Measurements from ENCODE around the gene CERCAM.

DNA sequence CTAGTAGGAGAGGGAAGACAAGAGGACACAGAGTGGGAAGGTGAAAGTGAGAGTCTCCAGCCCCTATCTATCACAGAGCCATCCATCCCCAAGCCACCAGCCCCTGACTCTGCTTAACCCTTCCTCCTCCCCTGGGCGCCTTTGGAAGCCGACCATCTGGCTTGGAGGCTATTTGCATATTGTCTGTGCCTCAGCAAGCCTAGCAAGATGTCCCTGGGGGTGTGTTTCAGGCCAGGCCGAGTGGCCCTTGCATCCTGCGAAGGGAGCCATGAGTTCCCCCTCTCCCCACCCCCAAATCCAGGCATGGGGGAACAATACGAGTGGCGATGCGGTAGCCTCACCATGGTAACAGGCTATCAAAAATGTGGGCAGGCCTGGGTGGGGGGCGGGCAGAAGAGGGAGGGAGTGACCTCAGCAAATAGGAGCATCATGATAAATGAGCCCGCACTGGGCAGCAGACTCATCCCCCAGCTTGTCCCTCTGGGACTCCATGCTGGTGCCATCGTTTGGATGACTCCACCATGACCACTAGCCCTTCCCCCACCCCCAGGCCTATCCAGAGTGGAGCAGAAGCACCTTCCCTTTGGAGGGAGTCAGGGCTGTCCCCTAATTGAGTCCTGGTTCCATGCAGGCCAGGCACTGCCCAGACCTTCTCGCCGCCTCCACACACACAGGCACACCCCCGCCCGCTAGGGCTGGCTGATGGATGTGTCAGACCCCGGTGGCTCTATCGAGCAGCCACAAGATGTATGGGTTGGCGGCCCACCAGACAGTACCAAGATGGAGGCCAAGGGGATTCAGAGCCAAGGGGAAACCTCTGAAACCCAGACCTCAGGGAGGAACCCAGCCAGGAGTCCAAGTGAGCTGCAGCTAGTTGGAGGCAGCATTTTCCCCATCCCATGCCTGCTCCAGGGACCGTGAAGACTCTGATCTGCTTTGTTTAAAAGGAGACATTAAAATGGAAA is 34.9 kb upstream of the CERCAM start:
- TF ChIP-seq, protein P1, sequence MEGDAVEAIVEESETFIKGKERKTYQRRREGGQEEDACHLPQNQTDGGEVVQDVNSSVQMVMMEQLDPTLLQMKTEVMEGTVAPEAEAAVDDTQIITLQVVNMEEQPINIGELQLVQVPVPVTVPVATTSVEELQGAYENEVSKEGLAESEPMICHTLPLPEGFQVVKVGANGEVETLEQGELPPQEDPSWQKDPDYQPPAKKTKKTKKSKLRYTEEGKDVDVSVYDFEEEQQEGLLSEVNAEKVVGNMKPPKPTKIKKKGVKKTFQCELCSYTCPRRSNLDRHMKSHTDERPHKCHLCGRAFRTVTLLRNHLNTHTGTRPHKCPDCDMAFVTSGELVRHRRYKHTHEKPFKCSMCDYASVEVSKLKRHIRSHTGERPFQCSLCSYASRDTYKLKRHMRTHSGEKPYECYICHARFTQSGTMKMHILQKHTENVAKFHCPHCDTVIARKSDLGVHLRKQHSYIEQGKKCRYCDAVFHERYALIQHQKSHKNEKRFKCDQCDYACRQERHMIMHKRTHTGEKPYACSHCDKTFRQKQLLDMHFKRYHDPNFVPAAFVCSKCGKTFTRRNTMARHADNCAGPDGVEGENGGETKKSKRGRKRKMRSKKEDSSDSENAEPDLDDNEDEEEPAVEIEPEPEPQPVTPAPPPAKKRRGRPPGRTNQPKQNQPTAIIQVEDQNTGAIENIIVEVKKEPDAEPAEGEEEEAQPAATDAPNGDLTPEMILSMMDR (IDR thresholded peaks at IDR 0.05), result no peak
- no peak for TF ChIP-seq POLR2A (IDR thresholded peaks at IDR 0.05)

Data from uterus (tissue), 2 donors.